IMR-90 (cell line): ENCODE data around the gene IREB2. TPM values are rescaled to one million over a fixed set of nuclear protein-coding genes. Genes with fewer than 3 reads are reported as not detected.
A peak's percentile ranks its signal among the peaks of the same experiment; 100 is the strongest.

Experiments
- ATAC-seq: fragments of 200-7000 bp; cut with Tn5 transposase; 2 replicates; pipeline ENCODE4 v1.9.1; 2020; ENCODE audit warnings: low read depth, mild to moderate bottlenecking, moderate library complexity
- BruUV-seq: library from RNA; stranded (reverse); fragments of 400-500 nt; replicated peaks from 2 replicates; lab custom pipeline; 2021; lab: Mats Ljungman, UMichigan
- CTCF ChIA-PET: fragments of 300-600 bp; formaldehyde crosslinking; extraction: SDS; loops from one replicate; lab custom pipeline; 2021; ENCODE audit warnings: antibody characterized with exemption; lab: Yijun Ruan, JAX
- POLR2A ChIA-PET: fragments of 300-600 bp; sonication (Branson Sonifier 250); formaldehyde crosslinking; loops from one replicate; lab custom pipeline; 2022; ENCODE audit warnings: antibody characterized with exemption; ENCODE audit not compliant: unreplicated experiment; lab: Charles Lee
- DNase-seq: peaks from one replicate; pipeline ENCODE4 v3.0.0; 2013
- H2AFZ ChIP-seq: replicated peaks from 2 replicates; pipeline ENCODE3; 2013; ENCODE audit warnings: low read length, mild to moderate bottlenecking; ENCODE audit not compliant: poor library complexity
- H2AK5ac ChIP-seq: 2 replicates; pipeline ENCODE4 v1.6.1; 2013; ENCODE audit warnings: low read depth, low read length, inconsistent platforms
- H2AK9ac ChIP-seq: replicated peaks from 2 replicates; pipeline ENCODE3; 2013; ENCODE audit warnings: mild to moderate bottlenecking, low read depth, low read length, moderate library complexity; ENCODE audit not compliant: poor library complexity
- H2BK120ac ChIP-seq: 2 replicates; pipeline ENCODE4 v1.6.1; 2013; ENCODE audit warnings: low read depth, low read length, inconsistent platforms
- H2BK15ac ChIP-seq: 3 replicates; pipeline ENCODE4 v1.6.1; 2013; ENCODE audit warnings: low read depth, low read length, inconsistent platforms
- H2BK20ac ChIP-seq: 2 replicates; pipeline ENCODE4 v1.6.1; 2013; ENCODE audit warnings: low read depth, mild to moderate bottlenecking, inconsistent platforms, low read length, moderate library complexity
- H2BK5ac ChIP-seq: 2 replicates; pipeline ENCODE4 v1.6.1; 2013; ENCODE audit warnings: mild to moderate bottlenecking, low read depth, low read length, inconsistent platforms; ENCODE audit not compliant: poor library complexity, severe bottlenecking
- H3K14ac ChIP-seq: replicated peaks from 2 replicates; pipeline ENCODE4 v1.6.1; 2013; ENCODE audit warnings: low read depth, low read length, inconsistent platforms
- H3K18ac ChIP-seq: 2 replicates; pipeline ENCODE4 v1.6.1; 2013; ENCODE audit warnings: low read depth, low read length, control low read depth
- H3K23ac ChIP-seq: 2 replicates; pipeline ENCODE4 v1.6.1; 2013; ENCODE audit warnings: low read depth, low read length, inconsistent platforms
- H3K27ac ChIP-seq: 2 replicates; pipeline ENCODE4 v1.5.1; 2013; ENCODE audit warnings: mild to moderate bottlenecking, control low read depth, low read length; ENCODE audit not compliant: insufficient read depth
- H3K27me3 ChIP-seq: 2 replicates; pipeline ENCODE4 v1.6.1; 2013; ENCODE audit warnings: low read length; ENCODE audit not compliant: control insufficient read depth, insufficient read depth
- H3K36me3 ChIP-seq: 2 replicates; pipeline ENCODE4 v1.6.1; 2013; ENCODE audit warnings: low read length, mixed read lengths; ENCODE audit not compliant: control insufficient read depth, insufficient read depth
- H3K4ac ChIP-seq: 2 replicates; pipeline ENCODE4 v1.6.1; 2013; ENCODE audit warnings: low read depth, low read length, inconsistent platforms
- H3K4me1 ChIP-seq: 2 replicates; pipeline ENCODE4 v1.6.1; 2013; ENCODE audit warnings: low read length, mixed read lengths; ENCODE audit not compliant: control insufficient read depth, insufficient read depth
- H3K4me2 ChIP-seq: 2 replicates; pipeline ENCODE4 v1.6.1; 2013; ENCODE audit warnings: low read depth, mild to moderate bottlenecking, control low read depth, low read length, moderate library complexity
- H3K4me3 ChIP-seq: 2 replicates; pipeline ENCODE4 v1.5.1; 2013; ENCODE audit warnings: low read depth, mild to moderate bottlenecking, control low read depth, low read length, moderate library complexity; ENCODE audit not compliant: insufficient read depth
- H3K56ac ChIP-seq: 2 replicates; pipeline ENCODE4 v1.6.1; 2013; ENCODE audit warnings: low read length, inconsistent platforms; ENCODE audit not compliant: insufficient read depth; ENCODE audit errors: extremely low read depth
- H3K79me1 ChIP-seq, 2 experiments: 2 replicates each; pipeline ENCODE4 v1.6.1; 2013; ENCODE audit warnings: low read length in 2 of 2, inconsistent platforms in 1 of 2, low read depth in 1 of 2
- H3K9ac ChIP-seq: 2 replicates; pipeline ENCODE4 v1.6.1; 2013; ENCODE audit warnings: low read depth, low read length, control low read depth
- H3K9me1 ChIP-seq: 2 replicates; pipeline ENCODE4 v1.6.1; 2013; ENCODE audit warnings: low read length, inconsistent platforms; ENCODE audit not compliant: insufficient read depth
- H3K9me3 ChIP-seq: 2 replicates; pipeline ENCODE4 v1.6.1; 2013; ENCODE audit warnings: low read length; ENCODE audit not compliant: control insufficient read depth, insufficient read depth
- H4K20me1 ChIP-seq: 2 replicates; pipeline ENCODE4 v1.6.1; 2013; ENCODE audit warnings: low read length, inconsistent platforms; ENCODE audit not compliant: insufficient read depth
- H4K5ac ChIP-seq: 2 replicates; pipeline ENCODE4 v1.6.1; 2013; ENCODE audit warnings: mild to moderate bottlenecking, low read depth, low read length, control low read depth
- H4K8ac ChIP-seq, 2 experiments: 2 replicates each; pipeline ENCODE4 v1.6.1; 2013; ENCODE audit warnings: low read depth in 2 of 2, low read length in 2 of 2, control low read depth in 1 of 2, inconsistent platforms in 1 of 2
- H4K91ac ChIP-seq: 2 replicates; pipeline ENCODE4 v1.6.1; 2013; ENCODE audit warnings: low read depth, low read length, inconsistent platforms; ENCODE audit not compliant: insufficient read depth
- CEBPB ChIP-seq: IDR thresholded peaks from 2 replicates; pipeline ENCODE4 v1.6.1; 2012; ENCODE audit warnings: low read depth, low read length, improper control_type of control experiment
- CHD1 ChIP-seq: IDR thresholded peaks from 2 replicates; pipeline ENCODE4 v1.6.1; 2012; ENCODE audit warnings: low read depth, low read length, improper control_type of control experiment
- CTCF ChIP-seq: conservative IDR thresholded peaks from 2 replicates; pipeline ENCODE4 v1.5.1; 2012; ENCODE audit warnings: mild to moderate bottlenecking, low read depth, low read length, improper control_type of control experiment
- ELK1 ChIP-seq: fragments of 150-350 bp; IDR thresholded peaks from 2 replicates; pipeline ENCODE4 v1.6.1; 2016; ENCODE audit warnings: low read depth, mild to moderate bottlenecking, low read length, moderate library complexity, borderline replicate concordance
- FOS ChIP-seq: fragments of 150-350 bp; IDR thresholded peaks from 2 replicates; pipeline ENCODE4 v1.6.1; 2016; ENCODE audit warnings: low read depth, low read length
- MAFK ChIP-seq: IDR thresholded peaks from 2 replicates; pipeline ENCODE4 v1.6.1; 2012; ENCODE audit warnings: low read depth, low read length, improper control_type of control experiment
- RCOR1 ChIP-seq: IDR thresholded peaks from 2 replicates; pipeline ENCODE4 v1.6.1; 2012; ENCODE audit warnings: mild to moderate bottlenecking, low read length, improper control_type of control experiment; ENCODE audit not compliant: insufficient replicate concordance
- WGBS, 2 experiments: methylation state at CpG; one replicate each; pipeline versions ENCODE4 v1.1.5 to v1.1.7; 2013; ENCODE audit warnings: missing lambda C conversion rate in 2 of 2; ENCODE audit not compliant: insufficient read length in 1 of 2; ENCODE audit errors: extremely low coverage in 2 of 2; 5-methylcytosine and 5-hydroxymethylcytosine counted together
- dilution Hi-C: fragments of 300-500 bp; cut with HindIII; formaldehyde crosslinking; loops from one replicate; pipeline ENCODE4 v1.14.3; 2018; ENCODE audit warnings: low sequenced_read_pairs; ENCODE audit not compliant: unreplicated experiment
- in situ Hi-C: fragments of 300-500 bp; cut with MboI; formaldehyde crosslinking; loops from 3 replicates; pipeline ENCODE4 v1.14.3; 2019; ENCODE audit warnings: low sequenced_read_pairs, inconsistent platforms, mixed read lengths
- intact Hi-C: fragments of 100-400 bp; cut with micrococcal nuclease; formaldehyde crosslinking; loops from 2 replicates; pipeline ENCODE4 v1.10.0; 2022
- polyA plus RNA-seq, 3 experiments: library from polyadenylated mRNA; depleted of rRNA; stranded (reverse); fragments of >200 nt; gene quantifications; 2 replicates each; pipeline ENCODE4 v1.2.3, GENCODE V29; 2012; ENCODE audit warnings: low replicate concordance in 1 of 3
- total RNA-seq: library from RNA; depleted of rRNA; stranded (reverse); fragments of >200 nt; gene quantifications from 2 replicates; pipeline ENCODE4 v1.2.3, GENCODE V29; 2012

Gene IREB2
- total and polyA plus RNA-seq, 2 of the 4 experiments (the other 2 are of a cell fraction), result 12.2 to 13.5 TPM

- BruUV-seq, result no TSS peak
- no peak overlapping the region for H2BK20ac ChIP-seq
- H3K18ac ChIP-seq, result no peak overlapping the region
- no peak overlapping the region for H2AFZ ChIP-seq
- H3K9me3 ChIP-seq, result no peaks in the 10 kb centered on the region
- peak overlapping the region; percentile 92 for H3K9ac ChIP-seq
- no peaks in the 10 kb centered on the region for H3K27me3 ChIP-seq
- no peak overlapping the region for H4K5ac ChIP-seq
- peak overlapping the region; percentile 52; the same call in 1 of the 2 replicates for H3K27ac ChIP-seq
- intact Hi-C loops (no loop called here), dilution Hi-C loops (no loop called here), in situ Hi-C loops (no loop called here)
- ChIA-PET POLR2A (no interaction called here), CTCF (no interaction called here)
- peak overlapping the region; percentile 91 for H3K4me2 ChIP-seq
- peak overlapping the region; percentile 93; the same call in 1 of the 2 replicates for H3K4me3 ChIP-seq
- peaks cover 7% of the 10 kb centered on the region for H4K20me1 ChIP-seq
- 0 out of 2 replicates have a peak, but pooled peaks cover 2% of the 10 kb centered on the region for H3K9me1 ChIP-seq
- no peak overlapping the region for H2AK5ac ChIP-seq
- H3K4me1 ChIP-seq, result no peaks in the 10 kb centered on the region
- no peak overlapping the region for H2BK120ac ChIP-seq
- DNase-seq (no peak), ATAC-seq (no peak)
- peaks cover 20 to 31% of the 10 kb centered on the region in 2 experiments for H3K79me1 ChIP-seq
- no peak overlapping the region for H3K4ac ChIP-seq
- no peak overlapping the region for H4K91ac ChIP-seq
- no peak overlapping the region for H3K23ac ChIP-seq
- no CpG with 5 or more reads among the region's 1 CpG for WGBS, 2 experiments
- TF ChIP-seq FOS (no peak), RCOR1 (no peak), MAFK (peak; percentile 55), CTCF (no peak), ELK1 (no peak), CEBPB (no peak), CHD1 (no peak)
- H3K14ac ChIP-seq, result no peak overlapping the region; the same call in 1 of the 2 replicates
- no peak overlapping the region for H2BK5ac ChIP-seq
- no peak overlapping the region for H2AK9ac ChIP-seq
- peak overlapping the region; percentile 10; the same call in 1 of the 2 replicates for H3K56ac ChIP-seq
- peaks cover 19% of the 10 kb centered on the region for H3K36me3 ChIP-seq
- no peak overlapping the region for H2BK15ac ChIP-seq
- no peak overlapping the region for H4K8ac ChIP-seq
Observed at GRCh38 chr15:78541744-78542034, 103.7 kb downstream of the IREB2 start.
